ENCODE results near the gene ADSS2.
"Not testable (repeated sequence)": the region's sequence is repeated elsewhere in the genome, so short reads cannot be mapped to it uniquely, and the experiment has no call there.

Gene ADSS2

DNA sequence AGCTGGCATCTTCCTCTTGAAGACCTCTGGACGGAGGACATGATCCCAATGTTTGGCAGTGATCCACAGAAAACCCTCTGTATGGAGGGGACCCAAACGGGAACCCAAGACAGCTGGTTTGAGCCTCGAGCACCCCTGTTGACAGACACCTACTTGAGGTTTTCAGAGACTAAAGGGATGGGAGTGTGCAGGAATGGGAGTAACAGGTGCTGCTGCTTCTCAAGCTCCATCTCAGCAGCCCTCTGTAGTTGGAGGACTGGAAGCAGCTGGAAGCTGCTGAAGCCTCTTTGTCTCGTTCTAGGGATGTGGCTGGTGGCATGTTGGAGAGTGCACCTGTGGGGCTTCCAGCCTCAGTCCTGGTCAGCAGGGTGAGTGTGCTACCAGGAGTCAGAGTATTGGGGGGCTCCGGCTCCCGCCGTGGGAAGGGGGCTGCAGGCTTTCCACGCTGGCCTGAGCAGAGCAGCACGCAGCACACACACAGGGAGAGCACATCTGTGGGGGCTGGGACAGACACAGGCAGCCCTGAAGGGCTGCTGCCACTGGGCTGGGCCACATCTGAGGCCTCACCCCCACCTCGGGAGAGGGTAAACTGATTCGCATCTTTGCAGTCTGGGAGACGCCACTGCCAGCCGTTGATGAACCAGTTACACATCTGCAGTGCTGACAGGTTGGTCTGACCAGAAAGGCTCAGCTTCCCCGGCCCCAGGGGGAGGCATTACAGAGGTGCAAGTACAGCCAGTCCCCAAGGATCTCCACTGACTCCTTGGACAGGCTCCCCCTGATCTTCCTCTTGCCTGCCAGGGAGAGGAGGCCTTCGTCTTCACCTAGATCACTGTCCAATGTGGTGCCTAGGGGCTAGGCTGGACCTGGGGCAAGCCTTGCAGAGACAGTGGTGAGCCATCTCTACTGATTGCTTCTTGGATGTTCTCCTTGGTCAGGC lies 56.6 kb downstream of the ADSS2 start:
- DNase-seq, result peak in 1 of 6 experiments; percentile 7

DNA sequence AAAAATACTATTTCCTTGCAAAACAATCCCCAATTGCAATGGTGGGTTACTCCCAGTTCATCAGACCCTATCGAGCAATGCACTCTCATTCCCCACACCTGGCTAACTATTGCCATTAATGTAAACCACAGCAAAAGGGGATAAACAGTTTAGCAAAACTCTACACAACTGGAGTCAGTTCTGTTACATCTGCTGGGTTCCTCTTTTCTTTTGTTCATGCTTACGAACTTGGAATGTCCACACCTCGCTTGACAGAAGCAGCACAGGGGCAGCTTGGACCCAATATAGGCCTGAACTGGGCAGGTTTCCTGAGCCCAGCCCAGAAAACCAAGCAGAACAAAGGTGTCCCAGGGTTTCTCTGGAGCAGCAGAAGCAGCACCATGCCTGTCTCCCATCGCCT lies 57.4 kb downstream of the ADSS2 start:
- no peak for DNase-seq

DNA sequence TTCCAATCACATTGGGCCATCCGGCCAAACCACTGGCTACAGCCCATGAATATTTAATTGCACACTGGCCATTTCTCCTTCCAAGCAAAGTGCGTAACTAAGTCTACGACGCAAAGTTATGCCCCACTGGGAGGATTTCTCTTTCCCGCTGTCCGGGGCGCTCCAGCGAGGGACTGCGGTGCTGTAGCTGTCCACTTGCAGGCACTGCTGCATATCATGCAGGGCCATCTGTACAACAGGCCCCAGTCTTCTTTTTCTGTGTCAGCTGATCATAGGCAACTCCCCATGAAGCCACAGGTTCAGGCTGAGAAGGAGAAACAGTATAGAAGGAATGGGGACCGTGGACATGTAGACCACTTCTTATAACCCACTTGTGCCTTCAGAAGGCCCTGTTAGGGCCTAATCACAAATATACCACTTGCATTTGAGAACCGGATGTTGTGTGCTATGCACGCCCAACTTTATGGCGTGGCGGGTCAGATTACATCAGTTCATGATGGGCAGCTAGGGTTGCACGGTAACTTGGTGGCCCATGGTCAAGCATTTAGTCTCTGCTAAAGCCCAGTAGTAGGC lies 58.0 kb downstream of the ADSS2 start:
- no peak for DNase-seq

DNA sequence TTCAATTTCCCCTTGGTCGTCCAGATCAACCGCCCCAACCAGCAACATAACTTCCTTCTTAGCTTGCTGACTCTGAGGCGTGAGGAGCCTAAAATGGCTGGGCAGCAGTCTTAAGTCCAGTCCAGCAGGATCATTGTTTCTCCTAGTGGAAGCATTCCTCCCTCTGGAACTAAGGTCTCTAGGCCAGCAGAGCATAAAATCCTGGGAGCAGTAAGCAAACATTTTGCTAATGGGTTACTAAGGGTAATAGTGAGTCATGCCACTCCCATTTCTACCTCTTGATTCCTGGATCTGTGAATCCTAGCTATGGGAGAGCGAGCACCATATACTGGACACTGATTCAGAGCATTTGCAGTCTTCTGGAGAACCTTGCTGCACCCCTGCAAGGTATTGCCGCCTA lies 59.9 kb downstream of the ADSS2 start:
- no peak for DNase-seq

DNA sequence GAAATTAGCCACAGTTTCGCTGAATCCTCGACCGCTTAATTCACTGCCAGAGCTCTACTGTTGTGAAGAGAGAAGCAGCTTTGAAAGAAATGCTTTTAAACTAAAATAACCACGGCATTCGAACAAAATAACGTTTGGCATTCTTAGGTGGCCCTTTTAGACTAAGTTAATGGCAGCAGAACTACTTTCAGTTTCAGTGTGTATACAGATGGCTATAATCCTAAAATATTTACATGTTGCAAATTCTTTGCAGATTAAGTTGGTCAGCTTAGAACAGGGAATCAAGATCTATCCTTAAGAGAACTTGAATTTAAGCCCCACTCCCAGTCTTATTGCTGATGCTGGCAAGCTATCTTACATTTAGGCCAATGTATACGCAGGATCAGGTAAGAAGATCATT lies 62.7 kb downstream of the ADSS2 start:
- DNase-seq, result no peak

DNA sequence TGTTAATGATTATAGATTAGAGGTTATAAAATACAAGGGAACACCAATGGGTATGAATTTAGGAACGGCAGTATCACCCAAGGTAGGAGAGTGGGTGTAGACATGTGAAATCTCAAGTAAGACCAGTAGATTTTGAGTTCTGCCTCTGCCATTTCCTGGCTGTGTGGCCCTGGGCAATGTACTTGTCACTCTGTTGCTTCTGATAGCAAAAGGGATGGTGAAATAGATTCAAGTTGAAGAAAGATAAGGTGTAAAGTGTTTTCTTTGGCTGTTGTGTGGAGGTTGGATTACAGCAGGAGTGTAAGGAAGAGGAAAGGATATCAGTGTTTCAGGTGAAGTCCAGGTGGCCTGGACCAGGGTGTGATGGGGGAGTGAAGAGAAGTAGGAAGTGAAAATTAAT lies 64.3 kb downstream of the ADSS2 start:
- peak in 1 of 6 experiments; percentile 1 for DNase-seq

DNA sequence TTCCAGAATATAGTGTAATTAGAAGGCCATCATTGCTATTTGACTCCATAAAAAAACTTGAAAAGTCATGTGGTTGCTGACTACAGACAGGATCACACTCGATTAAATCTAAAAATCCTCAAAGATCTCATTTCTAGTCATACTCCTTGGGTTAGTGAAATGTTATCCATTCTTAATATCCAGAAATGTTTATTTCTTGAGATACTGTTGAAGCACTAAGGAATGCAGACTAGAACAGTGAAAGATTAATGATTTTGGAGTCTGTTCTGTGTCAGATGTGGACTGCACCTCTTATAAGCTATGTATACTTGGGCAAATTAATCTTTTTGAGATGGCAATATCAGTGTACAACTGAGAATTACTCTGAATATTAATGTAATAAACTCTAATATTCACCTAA lies 65.1 kb downstream of the ADSS2 start:
- DNase-seq, result no peak

DNA sequence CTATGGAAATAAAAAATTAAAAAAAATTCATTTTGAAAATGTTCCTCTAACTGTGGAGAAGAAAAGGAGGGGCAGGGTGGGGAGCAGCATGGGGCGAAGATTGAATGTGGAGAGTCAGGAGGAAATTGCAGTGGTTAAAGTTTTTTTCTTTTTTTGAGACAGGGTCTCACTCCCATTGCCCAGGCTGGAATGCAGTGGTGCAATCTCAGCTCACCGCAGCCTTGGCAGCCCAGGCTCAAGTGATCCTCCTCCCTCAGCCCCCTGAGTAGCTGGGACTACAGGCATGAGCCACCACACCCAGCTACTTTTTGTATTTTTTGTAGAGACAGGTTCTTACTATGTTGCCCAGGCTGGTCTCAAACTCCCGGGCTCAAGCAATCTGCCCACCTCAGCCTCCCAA lies 67.6 kb downstream of the ADSS2 start:
- DNase-seq, result no peak

DNA sequence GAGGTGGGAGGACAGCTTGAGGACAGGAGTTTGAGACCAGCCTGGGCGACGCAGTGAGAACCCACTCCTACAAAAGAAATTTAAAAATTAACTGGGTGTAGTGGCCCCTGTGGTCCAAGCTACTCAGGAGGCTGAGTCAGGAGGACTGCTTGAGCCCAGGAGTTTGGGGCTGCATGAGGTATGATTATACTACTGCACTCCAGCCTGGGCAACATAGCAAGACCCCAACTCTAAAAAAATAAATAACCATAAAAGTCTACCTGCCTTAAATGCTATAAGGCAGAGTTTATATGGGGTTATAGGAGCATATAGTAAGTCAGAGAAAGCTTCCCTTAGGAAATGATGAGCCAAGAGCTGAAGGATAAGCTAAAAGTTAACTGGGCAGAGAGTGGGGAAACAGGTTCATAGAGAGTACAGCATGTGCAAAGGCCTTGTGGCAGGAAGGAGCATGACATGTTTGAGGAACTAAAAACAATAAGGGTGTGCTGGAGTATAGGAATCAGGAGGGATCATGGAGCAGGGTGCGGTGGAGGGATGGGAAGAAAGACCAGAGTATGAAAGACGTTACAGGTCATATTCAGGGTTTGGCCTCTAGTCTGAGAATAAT lies 68.3 kb downstream of the ADSS2 start:
- DNase-seq, result no peak

DNA sequence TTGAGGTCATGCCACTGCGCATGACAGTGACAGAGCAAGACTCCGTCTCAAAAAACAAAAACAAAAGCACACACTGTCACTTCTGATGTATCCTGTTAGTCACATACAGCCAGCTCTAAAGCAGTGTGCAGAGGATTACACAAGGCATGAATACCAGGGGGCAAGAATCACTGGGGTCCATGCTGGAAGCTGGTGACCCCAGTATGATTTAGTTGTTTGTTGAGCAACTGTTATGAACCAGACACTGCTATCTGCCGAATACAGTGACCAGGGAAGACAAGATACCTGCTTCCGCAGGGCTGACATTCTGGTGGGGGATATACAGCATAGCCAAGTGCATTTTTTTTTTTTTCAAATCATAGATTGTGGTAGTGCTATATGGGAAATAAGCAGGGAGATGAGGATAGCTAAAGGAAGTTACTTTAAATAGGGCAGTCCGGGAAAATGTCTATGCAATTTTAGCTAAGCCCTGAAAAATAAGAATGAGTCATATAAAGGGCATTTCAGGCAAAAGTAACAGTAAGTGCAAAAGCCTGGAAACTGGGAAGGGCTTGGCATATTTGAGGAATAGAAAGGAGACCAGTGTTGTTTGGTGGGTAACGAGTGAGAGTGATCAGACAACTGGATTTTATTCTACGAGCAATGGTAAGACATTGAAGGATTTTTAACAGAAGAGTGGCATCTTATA lies 69.7 kb downstream of the ADSS2 start:
- DNase-seq, result no peak

DNA sequence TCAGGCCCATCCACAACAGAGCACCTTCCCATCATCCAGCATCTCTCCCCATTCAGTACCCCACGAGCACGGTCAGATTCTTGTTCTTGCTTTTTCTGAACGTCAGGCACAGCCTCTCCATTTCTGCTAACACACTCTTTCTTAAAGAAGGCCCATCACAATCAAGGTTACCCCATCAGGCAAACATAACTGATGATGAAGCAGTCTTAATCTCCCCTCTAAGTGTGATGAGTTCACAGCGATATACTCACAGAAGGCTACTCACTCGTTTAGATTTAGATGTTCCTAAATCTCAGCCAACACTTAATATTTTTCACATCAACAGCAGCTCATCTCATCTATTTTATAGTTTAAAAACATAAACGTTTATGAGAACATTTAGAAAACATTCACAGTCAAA lies 75.6 kb downstream of the ADSS2 start:
- no peak for DNase-seq

DNA sequence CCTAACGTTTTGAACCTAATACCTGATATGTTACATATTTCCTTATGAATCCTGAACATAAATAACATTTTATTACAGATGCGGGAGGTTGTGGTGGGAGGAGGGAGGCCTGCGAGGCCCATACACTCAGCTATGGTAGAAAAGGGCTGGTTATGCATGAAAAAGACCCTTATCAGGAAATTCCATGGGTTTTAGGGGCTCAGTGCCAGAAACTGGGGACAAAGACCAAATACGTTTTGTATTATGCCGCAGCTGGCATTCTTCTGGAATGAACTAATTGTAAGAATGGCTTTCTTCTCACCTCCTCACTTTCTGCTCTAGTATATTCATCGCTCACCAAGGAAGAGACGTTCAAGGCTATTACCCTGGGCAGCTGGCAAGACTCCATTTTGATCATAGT lies 76.7 kb downstream of the ADSS2 start:
- no peak for DNase-seq

DNA sequence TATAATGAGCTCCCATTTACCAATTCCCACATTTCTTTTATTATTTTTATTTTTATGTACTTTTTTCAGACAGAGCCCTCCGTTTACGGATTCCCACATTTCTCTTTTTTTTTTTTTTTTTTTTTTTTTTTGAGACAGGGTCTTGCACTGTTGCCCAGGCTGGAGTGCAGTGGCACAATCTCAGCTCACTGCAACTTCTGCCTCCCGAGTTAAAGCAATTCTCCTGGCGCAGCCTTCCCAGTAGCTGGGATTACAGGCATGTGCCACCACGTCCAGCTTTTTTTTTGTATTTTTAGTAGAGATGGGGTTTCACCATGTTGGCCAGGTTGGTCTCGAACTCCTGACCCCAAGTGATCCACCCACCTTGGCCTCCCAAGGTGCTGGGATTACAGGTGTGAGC lies 77.2 kb downstream of the ADSS2 start:
- DNase-seq, result not testable (repeated sequence)

DNA sequence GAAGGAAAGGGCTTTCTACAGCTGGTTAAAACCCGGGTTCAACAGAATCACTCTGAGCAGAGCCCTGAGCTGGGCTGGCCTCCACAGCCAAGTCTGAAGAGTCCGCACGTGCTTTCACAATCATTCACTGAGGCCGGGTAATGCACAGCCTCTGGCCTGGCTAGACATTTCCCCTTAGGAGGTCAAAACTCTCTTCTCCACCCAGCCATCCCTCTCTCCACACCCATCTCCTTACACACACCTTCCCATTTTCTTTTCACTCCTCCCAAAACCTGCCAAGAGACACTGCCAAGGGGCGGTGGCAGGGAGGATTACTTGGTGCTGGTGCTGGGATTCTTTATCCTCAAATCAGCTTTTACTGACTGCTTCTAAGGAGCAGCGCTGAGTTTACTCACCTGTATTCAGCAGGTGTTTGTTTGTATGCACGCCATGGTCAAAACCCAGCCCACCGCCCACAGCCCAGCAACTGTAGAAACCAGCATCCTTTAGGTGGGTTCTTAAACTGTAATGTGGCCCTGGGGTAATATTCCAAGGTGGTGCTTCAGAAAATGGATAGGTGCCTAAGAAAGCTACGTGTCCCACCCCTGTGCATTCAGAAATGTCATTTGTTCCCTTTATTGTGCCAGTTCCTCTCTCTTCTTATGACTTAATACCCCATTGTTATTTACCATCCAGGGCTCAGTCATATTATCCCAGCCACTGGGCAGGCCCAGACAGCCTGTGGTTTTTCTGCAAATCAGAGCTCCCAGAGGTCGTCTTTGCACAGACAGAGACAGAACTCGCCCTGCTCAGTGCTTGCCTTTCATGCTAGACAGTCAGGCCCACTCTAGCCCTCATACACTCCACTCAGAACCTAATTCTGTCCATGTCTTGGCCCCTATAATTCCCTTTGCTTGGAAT lies 80.2 kb downstream of the ADSS2 start:
- no peak for DNase-seq

DNA sequence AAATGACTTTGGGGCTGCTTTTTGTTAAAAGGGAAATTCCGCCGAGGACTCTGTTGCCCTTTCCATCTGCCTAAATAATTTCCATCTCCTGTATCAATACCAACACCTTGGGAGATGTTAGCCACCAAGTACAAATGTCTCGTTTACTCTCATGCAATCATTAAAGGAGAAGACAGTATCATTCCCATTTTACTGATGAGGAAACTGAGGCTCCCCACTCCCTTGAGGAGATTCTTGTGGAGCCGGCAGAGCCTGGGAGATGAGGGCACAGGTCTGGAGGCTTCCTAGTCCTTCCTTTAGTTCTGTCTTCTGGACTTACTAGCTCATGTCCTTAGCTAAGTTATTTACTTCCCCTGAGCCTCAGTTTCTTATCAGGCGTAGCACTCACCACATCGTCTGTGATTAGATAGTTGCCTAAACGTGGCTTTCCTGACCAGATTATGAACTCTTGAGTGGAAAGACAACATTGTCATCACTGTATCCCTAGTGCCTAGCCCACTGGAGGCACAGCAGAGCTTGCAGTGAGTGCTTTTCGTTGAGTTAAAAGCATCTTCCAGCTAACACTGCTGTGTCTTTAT lies 81.6 kb downstream of the ADSS2 start:
- no peak for DNase-seq

DNA sequence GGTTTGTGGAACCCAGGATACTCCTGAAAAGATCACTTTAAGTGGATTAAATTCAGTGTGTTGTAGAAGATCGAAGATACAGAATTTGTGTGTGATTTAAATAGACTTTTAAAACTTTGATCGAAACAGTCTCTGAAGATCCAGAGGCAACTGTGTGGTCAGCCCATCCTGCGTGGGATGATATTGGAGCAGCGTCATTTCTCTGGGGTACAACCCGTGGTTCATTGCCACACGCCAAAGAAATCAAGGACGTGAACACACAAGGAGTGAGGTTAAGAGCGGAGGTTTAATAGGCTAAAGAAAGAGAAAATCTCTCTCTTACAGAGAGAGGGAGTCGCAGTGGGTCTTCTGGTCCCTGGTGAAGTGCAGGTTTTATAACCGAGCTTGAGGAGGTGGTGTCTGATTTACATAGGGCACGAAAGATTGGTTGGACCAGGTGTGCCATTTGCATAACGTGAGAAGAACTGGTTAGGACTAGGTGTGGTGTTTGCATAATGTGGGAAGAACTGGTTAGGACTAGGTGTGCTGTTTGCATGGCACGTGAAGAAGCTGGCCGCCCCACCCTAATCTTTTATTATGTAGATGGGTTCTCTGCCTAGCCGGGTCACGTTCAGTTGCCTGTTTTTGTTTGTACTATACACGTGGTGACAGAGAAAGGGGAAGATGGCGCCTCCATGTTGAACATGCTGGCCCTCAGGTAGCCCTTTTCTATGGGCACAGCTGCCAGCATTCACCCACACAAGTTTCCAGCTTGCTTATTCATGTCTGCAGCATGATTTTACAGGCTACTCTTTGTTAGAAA lies 82.3 kb downstream of the ADSS2 start:
- DNase-seq, result no peak

DNA sequence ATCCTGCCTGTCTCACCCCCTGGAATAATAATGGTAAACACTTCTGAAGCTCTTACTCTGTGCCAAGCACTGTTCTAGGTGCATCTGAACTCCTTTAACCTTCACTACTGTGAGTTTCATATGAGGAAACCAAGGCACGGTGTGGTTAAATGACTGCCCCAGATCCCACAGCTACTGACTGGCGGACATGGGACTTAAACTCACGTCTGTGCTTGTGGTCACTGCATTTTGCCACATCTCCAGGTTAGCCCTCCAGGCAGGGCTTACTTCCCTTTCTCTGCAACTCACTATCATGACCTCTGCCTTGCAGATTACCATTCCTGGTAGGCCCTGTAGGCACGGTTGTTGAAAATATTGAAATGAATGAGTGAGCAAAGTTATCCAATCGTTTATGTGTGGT lies 83.4 kb downstream of the ADSS2 start:
- no peak for DNase-seq

DNA sequence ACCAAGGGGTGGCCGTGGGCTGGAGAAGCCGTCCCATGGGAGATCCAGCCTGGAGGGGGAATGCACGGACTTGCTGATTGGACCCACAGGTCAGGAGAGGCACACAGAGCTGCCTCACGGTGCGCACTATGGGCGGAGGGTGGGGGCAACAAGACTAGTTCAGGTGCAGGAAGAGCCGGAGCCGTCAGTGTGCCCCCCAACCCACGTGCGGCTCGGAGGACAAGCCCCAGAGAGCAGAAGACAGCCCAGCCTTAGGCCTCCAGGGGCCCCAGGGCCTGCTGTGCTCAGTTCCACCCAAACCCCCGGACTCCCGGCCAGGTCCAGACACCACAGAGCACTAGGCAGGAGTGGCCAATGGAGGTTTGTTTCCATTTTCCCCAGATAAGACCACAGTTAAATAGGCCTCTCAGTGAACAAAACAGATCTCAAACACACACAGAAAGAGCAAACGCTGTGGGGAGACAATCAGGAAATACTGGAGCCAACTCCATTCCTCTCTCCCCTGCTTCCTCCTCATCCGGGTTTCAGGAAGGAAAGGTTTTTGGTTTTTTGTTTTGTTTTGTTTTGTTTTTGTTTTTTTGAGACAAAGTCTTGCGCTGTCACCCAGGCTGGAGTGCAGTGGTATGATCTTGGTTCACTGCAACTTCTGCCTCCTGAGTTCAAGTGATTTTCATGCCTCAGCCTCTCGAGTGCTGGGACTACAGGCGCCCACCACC lies 84.2 kb downstream of the ADSS2 start:
- no peak for DNase-seq

DNA sequence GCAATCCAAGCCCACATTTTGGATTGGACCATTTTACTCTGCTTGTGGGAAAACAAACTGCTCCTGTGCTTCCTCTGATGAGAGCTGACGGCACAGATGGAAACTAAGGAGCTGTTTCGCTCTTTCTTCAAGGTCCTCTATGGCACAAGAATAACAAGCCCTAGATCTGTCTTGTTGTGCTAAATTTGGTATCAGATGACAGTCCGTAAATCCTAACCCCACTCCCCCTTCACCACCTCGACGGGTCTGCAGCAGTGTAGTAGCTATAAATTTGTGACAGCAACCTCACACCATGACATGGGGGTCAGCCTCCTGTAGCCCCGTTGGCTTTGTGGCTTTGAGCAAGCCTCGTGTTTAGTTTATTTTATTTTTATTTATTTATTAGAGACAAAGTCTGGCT lies 85.9 kb downstream of the ADSS2 start:
- no peak for DNase-seq

DNA sequence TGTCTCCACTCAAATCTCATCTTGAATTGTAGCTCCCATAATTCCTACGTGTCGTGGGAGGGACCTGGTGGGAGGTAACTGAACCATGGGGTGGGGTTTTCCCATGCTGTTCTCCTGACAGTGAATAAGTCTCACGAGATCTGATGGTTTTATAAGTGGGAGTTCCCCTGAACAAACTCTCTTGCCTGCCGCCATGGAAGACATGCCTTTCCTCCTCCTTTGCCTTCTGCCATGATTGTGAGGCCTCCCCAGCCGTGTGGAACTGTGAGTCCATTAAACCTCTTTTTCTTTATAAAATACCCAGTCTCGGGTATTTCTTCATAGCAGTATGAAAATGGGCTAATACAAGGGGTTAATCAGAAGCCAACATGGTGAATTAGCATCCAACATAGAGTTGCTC lies 86.4 kb downstream of the ADSS2 start:
- DNase-seq, result not testable (repeated sequence)

DNA sequence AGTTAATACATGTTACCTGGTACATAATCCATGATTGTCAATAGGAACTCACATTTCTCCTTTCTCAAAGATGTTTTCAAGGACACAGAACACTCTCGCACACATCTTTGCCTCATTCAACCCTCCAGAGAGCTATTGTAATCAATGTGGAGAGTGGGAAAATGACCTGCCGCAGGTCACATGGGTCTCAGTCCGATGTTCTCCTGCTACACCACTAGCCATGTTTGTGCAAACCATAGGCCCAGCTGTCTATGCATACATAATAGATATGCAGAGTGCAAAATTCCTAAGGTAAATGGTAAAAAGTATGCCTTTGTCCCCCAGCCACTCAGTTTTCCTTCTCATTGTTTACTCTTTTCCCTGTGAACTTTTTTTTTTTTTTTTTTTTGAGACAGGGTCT lies 89.2 kb downstream of the ADSS2 start:
- no peak for DNase-seq

All from stimulated activated naive CD4-positive, alpha-beta T cell (primary cell).